Sciatic nerve (tissue), 2 donors: ENCODE data around the gene ILDR2. TPM values are rescaled to one million over a fixed set of nuclear protein-coding genes. Genes with fewer than 3 reads are reported as not detected.

ENCODE experiments used
- ATAC-seq: fragments of 200-7000 bp; cut with Tn5 transposase; one replicate; pipeline ENCODE4 v1.9.1; 2020; ENCODE audit warnings: mild to moderate bottlenecking, moderate library complexity
- DNase-seq: peaks from one replicate; pipeline ENCODE4 v3.0.0-alpha.2; 2020; ENCODE audit warnings: low spot score
- intact Hi-C: fragments of 100-400 bp; cut with DNase I; formaldehyde crosslinking; loops from one replicate; pipeline ENCODE4 v1.14.2; 2022
- total RNA-seq: library from RNA; stranded (reverse); fragmentation: NEBNext Ultra II Directional; extraction: Animal tissue kit (Norgen Biotek cat#: 25700); gene quantifications from one replicate; pipeline ENCODE4 v1.2.1, GENCODE V29; 2021
- donor health status: DM: no; HTN: no; CAD: no.
- donor health status: DM: no; HTN: no; CAD: no.

ILDR2 gene
- total RNA-seq, 1 donor from 2014 or later, result 6.7 TPM

GRCh38 chr1:166869318-166870099, 105.8 kb downstream of the ILDR2 start:
- intact Hi-C loops, result no loop called here
- no peak for DNase-seq
- ATAC-seq, result no peak

GRCh38 chr1:166868639-166869038, 106.7 kb downstream of the ILDR2 start:
- ATAC-seq (no peak), DNase-seq (no peak)
- intact Hi-C loops, result no loop called here

DNA sequence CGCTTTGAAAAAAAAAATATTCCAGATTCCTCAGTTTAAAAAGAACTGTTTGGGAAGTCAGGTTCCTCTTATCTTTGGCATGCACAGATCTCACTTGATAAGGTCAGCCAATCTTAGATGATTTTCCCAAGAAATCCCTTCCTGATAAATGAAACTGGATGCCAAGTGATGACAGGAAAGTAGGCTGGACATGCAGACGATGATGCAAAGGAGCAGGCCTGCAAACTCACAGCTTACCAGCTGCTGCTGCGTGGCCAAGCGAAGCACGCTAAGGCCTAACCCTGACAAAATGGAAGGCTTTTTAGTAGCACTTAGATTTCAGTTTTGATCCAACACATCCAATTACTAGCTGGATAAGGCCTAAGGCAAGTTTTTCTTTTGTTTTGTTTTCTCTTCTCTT, 109.4 kb downstream of the ILDR2 start:
- no peak for DNase-seq
- intact Hi-C loops, result no loop called here
- peak; percentile 84 for ATAC-seq

DNA sequence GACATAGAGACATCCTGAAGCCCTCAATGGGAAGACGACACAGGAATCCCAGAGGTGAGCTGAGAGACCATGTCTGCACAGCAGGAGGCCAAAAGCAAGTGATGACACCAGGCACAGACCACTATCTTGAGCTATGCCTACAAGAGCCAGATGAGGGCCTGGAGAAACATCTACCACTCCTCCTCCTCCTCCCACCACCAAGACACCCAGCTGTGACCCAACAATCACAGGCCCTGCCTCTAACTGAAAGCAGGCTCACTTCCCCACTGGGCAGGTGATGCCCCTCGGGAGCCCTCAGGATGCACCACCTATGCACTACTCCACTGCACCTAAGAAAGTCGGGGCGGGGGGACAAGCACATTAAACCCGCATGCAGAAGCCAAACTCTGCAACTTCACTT, 115.7 kb downstream of the ILDR2 start:
- no peak for DNase-seq
- no peak for ATAC-seq
- intact Hi-C loops, result no loop called here

DNA sequence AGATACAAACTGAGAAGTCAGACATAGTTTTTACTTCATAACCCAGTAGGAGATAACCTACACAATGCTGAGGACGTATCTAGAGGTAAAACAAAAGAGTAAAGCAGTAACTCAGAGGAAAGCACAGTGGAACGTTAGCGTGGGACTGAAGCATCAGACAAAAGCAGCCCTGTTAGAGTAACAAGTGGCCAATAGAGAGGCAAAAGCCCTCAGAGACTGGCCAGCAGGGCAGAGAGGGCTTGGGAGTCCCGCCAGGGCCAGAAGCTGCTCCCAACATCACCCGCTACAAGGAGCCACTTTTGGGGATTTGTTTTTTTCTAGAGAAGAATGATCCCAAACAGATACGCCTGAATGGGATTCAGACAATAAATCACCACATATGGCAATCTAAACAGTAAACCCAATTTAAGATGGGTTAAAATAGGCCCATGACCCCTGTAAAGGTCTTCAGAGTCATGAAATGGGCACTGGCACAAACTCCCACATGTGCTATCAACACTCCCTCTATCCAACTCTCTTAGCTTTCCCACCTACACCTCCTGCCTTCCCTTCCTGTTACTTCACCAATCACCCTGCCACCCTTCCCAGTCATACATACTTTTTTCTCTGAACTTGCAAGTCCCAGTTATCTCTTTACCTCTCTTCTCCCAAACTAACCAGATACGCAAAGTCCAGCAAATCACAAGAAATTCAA, 116.5 kb downstream of the ILDR2 start:
- intact Hi-C loops, result no loop called here
- peak; percentile 81 for ATAC-seq
- no peak for DNase-seq

Other genes starting within 250 kb of the ILDR2 start
- gene POGK, start 136.1 kb downstream of the ILDR2 start, total RNA-seq, result 55.1 TPM
- gene TADA1, start 99.3 kb downstream of the ILDR2 start, total RNA-seq, result 16.9 TPM
- gene MAEL, start 13.7 kb upstream of the ILDR2 start, total RNA-seq, result 0.62 TPM
- gene GPA33, start 114.8 kb upstream of the ILDR2 start, total RNA-seq, result not detected
- 0.22 TPM for gene STYXL2, start 118.5 kb upstream of the ILDR2 start, total RNA-seq
- gene POU2F1, start 245.3 kb upstream of the ILDR2 start, total RNA-seq, result 33.1 TPM